Measurements from ENCODE around the gene PGAM5.

DNA sequence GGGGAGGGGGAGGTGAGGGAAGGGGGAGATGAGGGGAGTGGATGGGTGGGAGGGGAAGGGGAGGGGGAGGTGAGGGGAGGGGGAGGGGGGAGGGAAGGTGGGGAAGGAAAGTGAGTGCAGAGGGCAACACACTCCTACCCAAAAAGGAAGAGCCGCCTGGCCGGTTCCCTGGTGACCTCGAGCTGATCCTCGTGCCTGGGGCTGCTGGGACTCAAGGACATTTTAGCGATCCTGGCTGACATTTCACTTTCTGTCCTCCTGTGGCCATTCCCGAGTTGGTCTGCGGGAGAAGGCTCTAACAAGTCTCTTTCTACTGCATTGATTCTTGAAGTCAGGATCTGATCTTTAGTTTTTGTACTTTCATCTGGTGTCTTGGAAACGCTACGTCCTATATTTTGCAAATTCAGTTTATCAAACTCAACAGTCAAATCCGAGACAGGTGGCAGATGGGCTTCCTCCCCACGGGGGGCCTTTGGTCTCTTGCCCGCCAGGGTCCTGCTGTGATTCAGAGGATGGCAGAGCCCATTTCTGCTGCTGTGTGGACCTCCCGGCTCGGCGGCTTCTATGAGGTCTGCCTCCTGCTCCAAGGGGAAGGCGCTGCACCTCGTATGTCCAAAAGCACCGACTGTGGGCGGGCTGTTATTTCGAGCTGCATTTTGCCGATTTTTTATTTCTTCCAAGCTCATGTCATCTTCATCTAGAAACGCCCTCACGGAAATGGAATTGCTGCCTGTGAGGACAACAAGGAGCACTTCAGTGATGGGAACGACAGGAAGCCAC, 19.1 kb downstream of the PGAM5 start:
- TF ChIP-seq POLR2A (IDR thresholded peaks at IDR 0.05), result no peak
- TF ChIP-seq, protein P1, sequence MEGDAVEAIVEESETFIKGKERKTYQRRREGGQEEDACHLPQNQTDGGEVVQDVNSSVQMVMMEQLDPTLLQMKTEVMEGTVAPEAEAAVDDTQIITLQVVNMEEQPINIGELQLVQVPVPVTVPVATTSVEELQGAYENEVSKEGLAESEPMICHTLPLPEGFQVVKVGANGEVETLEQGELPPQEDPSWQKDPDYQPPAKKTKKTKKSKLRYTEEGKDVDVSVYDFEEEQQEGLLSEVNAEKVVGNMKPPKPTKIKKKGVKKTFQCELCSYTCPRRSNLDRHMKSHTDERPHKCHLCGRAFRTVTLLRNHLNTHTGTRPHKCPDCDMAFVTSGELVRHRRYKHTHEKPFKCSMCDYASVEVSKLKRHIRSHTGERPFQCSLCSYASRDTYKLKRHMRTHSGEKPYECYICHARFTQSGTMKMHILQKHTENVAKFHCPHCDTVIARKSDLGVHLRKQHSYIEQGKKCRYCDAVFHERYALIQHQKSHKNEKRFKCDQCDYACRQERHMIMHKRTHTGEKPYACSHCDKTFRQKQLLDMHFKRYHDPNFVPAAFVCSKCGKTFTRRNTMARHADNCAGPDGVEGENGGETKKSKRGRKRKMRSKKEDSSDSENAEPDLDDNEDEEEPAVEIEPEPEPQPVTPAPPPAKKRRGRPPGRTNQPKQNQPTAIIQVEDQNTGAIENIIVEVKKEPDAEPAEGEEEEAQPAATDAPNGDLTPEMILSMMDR (IDR thresholded peaks at IDR 0.05), result no peak
- TF ChIP-seq POLR2AphosphoS5 (IDR thresholded peaks at IDR 0.05), result no peak
- TF ChIP-seq EP300 (IDR thresholded peaks at IDR 0.05), result no peak
